ENCODE data around the gene CPEB4. TPM values are rescaled to one million over a fixed set of nuclear protein-coding genes. Genes with fewer than 3 reads are reported as not detected.

CPEB4 gene
- total and polyA plus RNA-seq, 9 of the 15 experiments (the other 6 are each of a cell fraction or from before 2014, with no cell fraction given), result 7.4 to 21.3 (median 12.4) TPM

GRCh38 chr5:173915310-173916014 lies 27.3 kb downstream of the CPEB4 start (continued):
- TF ChIP-seq MXD1 (CRISPR knock-in tag; IDR thresholded peaks at IDR 0.05; ENCODE audit: borderline replicate concordance, poor library complexity, severe bottlenecking), result no peak
- peak; percentile 43; the same call in 1 of the 2 replicates for TF ChIP-seq SMARCA4 (IDR thresholded peaks at IDR 0.05)
- no peak for TF ChIP-seq CBX2 (IDR thresholded peaks at IDR 0.05; ENCODE audit: insufficient read depth, low read length, poor library complexity, severe bottlenecking)
- no peak for TF ChIP-seq ELK3 (CRISPR knock-in tag; IDR thresholded peaks at IDR 0.05)
- no peak for TF ChIP-seq USF1 (CRISPR knock-in tag; IDR thresholded peaks at IDR 0.05)
- no peak for TF ChIP-seq SIN3A (IDR thresholded peaks at IDR 0.05; ENCODE audit: borderline replicate concordance in 2 of 2, control insufficient read depth in 1 of 2, low read depth in 2 of 2, low read length in 2 of 2)
- TF ChIP-seq CREB1 (IDR thresholded peaks at IDR 0.05), result no peak
- no peak for TF ChIP-seq CREB1 (CRISPR knock-in tag; IDR thresholded peaks at IDR 0.05)
- TF ChIP-seq HMG20A (CRISPR knock-in tag; conservative IDR thresholded peaks at IDR 0.05), result no peak
- no peak for TF ChIP-seq BACH1 (tag; IDR thresholded peaks at IDR 0.05)
- no peak for TF ChIP-seq NFYB (IDR thresholded peaks at IDR 0.05; ENCODE audit: extremely low read depth, insufficient read length)
- TF ChIP-seq POU5F1 (IDR thresholded peaks at IDR 0.05; ENCODE audit: borderline replicate concordance, low read depth, low read length, partially characterized antibody), result no peak
- TF ChIP-seq IFI16 (CRISPR knock-in tag; IDR thresholded peaks at IDR 0.05), result no peak
- 0 out of 4 replicates have a peak, but pooled peaks of 1 of the 2 experiments have one; percentile 12 for TF ChIP-seq RCOR1 (IDR thresholded peaks at IDR 0.05; ENCODE audit: borderline replicate concordance in 1 of 2, low read depth in 2 of 2, low read length in 2 of 2)
- peak; percentile 33; the same call in 1 of the 2 replicates for TF ChIP-seq MEF2A (IDR thresholded peaks at IDR 0.05; ENCODE audit: control insufficient read depth, low read depth, low read length)
- 0 out of 2 replicates have a peak, but pooled peaks have one; percentile 14 for TF ChIP-seq DPF2 (IDR thresholded peaks at IDR 0.05)
- no peak for TF ChIP-seq CHAMP1 (IDR thresholded peaks at IDR 0.05)
- TF ChIP-seq RBM15 (IDR thresholded peaks at IDR 0.05; ENCODE audit: insufficient read depth, low read length), result no peak
- no peak for TF ChIP-seq TRIM25 (IDR thresholded peaks at IDR 0.05; ENCODE audit: borderline replicate concordance)
- no peak for TF ChIP-seq NCOA6 (IDR thresholded peaks at IDR 0.05)
- no peak for TF ChIP-seq ZNF830 (CRISPR knock-in tag; IDR thresholded peaks at IDR 0.05)
- no peak for TF ChIP-seq ZNF561 (CRISPR knock-in tag; conservative IDR thresholded peaks at IDR 0.05)
